NCI-H2029 (cell line): Measurements from ENCODE around the gene SOAT2.
A peak's percentile ranks its signal among the peaks of the same experiment; 100 is the strongest.
"Not testable (repeated sequence)": the region's sequence is repeated elsewhere in the genome, so short reads cannot be mapped to it uniquely, and the experiment has no call there.

Experiments used
- DNase-seq: peaks from one replicate; lab custom pipeline; 2025; lab: John Stamatoyannopoulos, UW

The SOAT2 gene

DNA sequence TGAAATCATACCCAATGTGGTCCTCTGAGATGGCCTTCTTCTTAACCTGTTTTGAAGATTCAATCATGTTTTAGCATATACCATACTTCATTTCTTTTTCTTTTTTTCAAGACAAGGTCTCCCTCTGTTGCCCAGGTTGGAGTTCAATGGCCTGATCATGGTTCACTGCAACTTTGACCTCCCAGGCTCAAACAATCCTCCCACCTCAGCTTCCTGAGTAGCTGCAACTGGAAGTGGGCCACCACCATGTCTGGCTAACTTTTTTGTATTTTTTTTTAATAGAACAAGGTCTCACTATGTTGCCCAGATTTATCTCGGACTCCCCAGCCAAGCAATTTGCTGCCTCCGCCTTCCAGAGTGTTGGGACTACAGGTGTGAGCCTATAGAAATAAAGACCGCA lies 30.4 kb downstream of the SOAT2 start:
- DNase-seq: no peak

DNA sequence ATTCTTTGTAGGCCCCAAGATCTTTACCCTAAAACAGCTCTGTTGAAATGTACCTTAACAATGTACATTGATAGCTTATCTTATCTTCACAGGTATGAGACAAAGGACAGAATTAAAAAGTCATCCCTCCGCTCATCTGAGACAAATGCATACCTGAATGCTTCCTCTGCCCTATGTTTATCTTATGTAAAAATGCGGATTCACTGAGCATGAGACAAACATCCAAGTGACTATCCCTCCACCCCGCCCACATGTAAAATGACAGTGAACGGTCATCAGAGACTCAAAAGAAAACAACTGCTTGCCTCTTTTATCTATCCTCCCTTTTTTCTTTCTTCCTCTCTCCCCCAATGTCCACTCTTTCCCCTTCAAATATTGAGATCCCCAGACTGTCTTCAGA lies 40.1 kb downstream of the SOAT2 start:
- no peak for DNase-seq

DNA sequence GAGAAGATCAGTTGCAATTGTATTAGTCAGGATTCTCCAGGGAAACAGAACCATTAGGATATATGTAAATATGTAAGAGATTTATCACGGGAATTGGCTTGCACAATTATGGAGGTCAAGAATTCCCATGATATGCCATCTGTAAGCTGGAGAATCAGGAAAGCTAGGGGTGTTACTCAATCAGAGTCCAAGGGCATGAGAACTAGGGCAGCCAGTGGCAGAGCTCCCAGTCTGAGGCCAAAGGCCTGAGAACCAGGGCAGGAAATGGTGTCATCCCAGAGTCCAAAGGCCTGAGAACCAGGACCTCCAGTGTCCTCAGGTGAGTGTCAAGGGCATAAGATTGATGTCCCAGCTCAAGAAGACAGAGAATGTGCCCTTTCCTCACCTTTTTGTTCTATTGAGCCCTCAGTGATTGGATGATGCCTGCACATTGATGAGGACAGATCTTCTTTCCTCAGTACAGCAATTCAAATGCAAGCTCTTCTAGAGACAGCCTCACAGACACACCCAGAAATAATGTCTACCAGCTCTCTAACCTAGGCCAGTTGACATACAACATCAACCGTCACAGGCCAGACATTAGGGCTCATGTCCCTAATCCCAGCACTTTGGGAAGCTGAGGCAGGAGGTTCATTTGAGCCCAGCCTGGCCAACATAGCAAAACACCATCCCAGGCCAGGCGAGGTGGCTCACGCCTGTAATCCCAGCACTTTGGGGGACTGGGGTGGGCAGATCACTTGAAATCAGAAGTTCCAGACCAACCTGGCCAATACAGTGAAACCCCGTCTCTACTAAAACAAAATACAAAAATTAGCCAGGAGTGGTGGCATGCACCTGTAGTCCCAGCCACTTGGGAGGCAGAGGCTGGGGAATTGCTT lies 42.3 kb downstream of the SOAT2 start:
- no peak for DNase-seq

DNA sequence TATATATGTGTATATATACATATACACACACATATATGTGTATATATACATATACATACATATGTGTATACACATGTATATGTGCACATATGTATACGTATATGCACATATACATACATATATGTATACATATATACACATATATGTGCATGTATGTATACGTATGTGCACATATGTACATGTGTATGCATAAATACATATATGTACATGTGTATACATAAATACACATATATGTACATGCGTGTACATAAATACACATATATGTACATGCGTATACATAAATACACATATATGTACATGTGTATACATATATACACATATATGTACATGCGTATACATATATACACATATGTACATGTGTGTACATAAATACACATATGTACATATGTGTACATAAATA lies 43.9 kb downstream of the SOAT2 start:
- no peak for DNase-seq

- no peak for DNase-seq
Observed at GRCh38 chr12:53147653-53148052, 44.4 kb downstream of the SOAT2 start.

GRCh38 chr12:53151039-53151438 lies 47.8 kb downstream of the SOAT2 start:
- no peak for DNase-seq

DNA sequence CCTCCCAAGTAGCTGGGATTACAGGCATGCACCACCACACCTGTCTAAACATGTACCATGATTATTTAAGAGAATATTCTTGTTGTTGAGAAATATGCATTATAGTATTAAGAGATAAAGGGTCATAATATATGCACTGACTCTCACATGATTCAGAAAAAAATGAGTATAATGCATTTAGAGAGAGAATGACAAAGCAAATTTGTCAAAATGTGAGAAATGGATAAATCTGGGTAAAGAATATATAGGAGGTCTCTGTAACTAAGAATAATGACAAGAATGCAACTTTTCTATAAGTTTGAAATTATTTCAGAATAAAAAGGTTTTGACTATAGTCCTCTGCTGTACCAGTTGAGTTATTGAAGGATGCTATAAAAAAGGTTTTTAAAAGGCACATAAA lies 49.1 kb downstream of the SOAT2 start:
- no peak for DNase-seq

DNA sequence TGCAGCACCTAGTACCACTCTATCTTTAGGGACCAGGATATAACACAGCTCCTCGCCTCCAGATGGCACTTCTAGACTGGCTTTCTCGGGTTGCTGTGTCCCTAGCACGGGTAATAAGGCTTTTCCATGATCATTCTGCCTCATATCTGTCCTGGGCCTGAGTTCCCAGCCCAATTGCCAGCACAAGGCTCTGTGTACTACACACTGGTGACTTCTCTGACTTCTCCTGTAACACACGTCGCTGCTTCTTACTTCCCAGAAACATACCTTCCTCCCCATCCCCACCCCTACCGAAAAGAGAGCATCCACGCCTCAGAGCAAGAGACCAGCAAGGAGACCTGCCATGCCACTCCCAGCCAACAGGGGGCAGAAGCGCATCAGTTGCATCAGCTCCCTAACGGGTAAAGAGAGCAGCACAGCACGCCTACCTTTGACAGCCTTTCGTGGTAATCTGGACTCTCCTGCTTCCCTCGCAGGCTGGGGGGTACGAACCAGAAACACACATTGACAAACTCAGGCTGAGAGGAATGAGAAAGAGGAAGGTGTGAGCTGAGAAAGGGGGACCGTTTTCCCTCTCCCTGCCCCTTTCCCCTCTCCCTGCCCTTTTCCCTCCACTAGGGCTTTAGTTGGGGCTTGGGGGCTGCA lies 56.0 kb downstream of the SOAT2 start:
- DNase-seq: peak; percentile 70

DNA sequence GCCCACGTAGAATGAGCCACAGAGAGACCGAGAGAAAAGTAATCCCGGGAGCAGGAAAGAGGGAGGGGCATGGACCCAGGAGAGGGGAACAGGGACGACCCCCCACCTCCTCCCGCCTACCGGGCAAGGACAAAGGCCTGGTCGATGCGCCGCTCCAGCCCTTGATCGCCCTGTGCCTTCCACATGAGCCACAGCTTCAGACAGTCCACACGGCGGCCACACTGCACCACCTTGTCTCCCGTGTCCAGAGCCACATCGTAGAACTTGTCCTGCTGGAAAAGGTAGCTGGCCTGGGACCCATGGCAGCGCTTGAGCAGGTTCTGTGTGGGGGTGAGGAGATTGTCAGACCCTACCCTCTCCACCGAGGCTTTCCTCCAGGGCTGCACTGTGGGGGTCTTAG lies 56.7 kb downstream of the SOAT2 start:
- DNase-seq: no peak

GRCh38 chr12:53160673-53161072 lies 57.4 kb downstream of the SOAT2 start:
- DNase-seq: no peak

GRCh38 chr12:53161119-53161911 lies 58.0 kb downstream of the SOAT2 start:
- no peak for DNase-seq

DNA sequence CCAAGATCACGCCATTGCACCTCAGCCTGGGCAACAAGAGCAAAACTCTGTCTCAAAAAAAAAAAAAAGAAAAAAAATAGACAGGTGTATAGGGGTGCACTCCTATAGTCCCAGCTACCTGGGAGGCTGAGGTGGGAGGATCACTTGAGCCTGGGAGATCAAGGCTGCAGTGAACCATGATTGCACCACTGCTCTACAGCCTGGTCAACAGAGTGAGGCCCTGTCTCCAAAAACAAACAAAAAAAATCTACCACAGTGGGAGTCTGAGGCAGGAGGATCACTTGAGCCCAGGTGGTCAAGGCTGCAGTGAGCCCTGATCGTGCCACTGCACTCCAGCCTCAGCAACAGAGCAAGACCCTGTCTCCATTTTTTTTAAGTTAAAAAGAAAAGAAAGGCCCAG lies 59.7 kb downstream of the SOAT2 start:
- DNase-seq: not testable (repeated sequence)

DNA sequence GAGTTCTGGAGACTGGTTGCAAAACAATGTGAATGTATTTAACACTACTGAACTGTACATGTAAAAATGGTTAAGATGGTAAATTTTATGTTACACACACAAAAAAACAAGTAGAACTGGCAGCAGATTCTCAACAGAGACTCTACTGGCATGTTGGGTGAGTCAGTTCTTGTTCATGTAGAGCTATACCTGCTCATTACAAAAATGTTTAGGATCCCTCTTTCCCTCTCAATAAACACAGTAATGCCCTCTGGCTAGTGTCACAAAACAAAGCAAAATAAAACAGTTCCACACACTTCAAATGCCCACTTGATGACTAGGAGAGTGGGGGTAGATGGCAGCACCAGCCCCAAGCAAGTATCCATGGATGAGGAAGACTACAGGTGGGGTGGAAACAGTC lies 63.6 kb downstream of the SOAT2 start:
- no peak for DNase-seq

DNA sequence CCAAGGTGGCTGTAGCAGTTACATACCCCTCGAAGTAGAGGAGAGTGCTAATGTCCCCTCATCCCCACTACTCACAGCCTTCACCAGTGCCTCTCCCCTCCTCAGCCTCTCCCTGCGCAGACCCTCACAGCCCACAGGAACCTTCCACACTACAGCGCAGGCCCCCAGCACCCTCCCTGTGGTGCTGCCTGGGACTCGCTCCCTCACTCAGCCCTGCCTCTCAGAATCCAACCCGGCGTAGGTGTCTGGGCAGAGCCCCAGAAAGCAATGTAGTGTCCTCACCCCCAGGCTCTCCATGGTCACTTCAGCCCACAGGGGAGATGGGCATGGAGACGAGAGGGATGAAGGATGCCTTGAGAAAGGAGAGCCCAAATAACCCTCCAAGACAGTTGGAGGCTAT lies 66.4 kb downstream of the SOAT2 start:
- DNase-seq: no peak

GRCh38 chr12:53170215-53170614 lies 66.9 kb downstream of the SOAT2 start:
- DNase-seq: peak; percentile 17

DNA sequence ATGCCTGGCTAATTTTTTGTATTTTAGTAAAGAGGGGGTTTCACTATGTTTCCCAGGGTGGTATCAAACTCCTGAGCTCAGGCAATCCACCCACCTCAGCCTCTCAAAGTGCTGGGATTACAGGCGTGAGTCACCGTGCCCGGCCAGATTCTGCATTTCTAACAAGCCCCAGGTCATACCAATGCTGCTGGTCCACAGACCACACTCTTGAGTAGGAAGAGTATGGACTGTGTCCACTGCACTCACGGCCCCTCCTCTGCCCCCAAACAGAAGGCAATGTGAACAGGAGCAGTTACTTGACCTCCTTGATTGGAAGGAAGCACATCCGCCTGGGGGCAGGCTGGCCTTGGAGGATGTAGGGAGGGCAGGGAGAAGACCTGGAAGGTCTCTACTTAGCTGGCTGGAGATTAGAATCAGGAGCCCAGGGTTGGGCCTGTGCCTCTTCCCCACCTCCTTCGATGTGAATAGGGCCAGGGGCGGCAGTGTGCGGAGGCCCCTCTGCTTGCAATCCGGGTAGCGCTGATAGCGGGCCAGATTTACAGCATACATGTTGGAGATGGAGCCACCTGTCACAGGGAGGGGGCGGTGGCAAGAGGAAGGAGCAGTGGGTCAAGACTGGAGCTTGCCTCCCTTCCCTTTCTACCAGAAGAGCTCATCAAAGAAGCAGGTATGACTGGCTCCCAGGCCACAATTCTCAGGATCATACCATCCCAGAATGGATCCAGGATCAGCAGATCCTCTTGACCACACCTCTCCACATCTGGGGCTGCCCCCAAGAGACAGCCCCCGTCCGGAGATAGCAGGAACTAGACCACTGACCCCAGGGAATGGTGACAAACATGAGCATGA lies 67.8 kb downstream of the SOAT2 start:
- no peak for DNase-seq

DNA sequence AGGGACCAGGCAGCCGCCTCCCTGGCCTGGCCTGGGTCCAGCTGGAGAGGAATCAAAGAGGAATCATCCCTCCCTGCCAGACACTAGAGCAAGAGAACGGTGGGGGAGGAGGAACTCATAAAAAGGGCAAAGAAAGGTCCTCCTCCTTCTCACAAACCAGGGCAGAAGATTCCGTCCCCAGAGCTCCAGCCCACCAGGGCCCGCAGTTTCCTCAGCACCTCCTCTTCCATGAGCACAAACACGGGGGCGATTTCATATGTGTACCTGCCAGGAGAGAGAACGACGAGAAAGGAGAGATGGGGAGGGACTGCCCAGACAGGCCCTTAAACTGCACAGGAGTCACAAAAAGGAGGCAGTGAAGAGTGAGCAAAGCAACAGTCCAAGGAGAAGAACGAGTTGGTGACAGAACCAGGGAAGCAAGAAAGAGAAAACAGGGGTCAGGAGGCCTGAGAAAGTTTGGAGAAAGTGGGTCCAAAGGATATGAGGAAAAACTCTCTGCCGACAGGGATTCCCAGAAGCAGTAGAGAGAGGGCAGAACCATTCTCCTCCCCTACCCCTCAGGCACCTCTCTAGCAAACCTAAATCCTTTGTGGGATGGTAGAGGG lies 68.5 kb downstream of the SOAT2 start:
- peak; percentile 73 for DNase-seq

DNA sequence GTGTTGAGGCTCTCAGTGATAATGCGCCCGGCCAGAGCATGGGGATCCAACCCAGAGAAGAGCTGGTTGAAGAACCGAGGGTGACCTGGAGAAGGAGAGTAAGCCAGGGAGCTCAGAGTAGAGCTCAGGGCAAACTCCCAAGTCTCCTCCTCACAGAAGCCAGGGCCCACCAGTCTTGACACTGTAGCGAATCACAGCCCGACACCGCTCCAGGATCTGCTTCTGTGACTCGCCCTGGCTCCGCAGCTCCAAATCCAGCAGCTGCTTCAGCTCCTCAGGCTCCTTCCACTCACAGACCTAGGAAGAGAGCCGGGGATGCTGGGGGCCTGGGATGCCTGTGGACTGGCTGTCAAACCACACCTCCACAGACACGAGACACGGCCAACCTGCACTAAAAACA lies 69.1 kb downstream of the SOAT2 start:
- no peak for DNase-seq

DNA sequence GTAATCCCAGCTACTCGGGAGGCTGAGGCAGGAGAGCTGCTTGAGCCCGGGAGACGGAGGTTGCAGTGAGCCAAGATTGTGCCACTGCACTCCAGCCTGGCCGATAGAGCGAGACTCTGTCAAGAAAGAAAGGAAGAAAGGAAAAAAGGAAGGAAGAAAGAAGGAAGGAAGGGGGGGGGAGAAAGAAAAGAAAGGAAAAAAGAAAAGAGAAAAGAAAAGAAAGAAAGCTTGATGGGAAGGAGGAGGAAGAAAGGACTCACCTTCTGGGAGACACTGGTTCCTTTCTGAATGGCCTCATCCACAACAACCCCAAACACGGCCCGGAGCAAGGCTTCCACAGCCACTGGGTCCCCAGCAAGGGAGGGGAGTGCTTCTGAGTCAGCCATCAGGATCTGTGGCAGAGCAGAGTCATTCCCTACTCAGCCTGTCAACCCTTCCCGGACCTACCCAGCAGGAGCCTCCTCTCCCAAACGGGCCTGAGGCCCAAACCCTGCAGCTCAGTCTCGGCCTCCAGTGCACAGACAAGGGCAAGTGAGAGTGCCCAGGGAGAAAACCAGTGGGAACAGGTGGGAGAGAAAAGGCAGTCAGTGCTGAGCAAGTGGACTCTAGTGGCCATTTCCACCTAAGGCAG lies 69.9 kb downstream of the SOAT2 start:
- DNase-seq: no peak
